HL-60/S4 treated with retinoic acid at 250 ng/mL for 4 days and 3 days (cell line): ENCODE results near the gene KICS2.

Experiments used
- in situ Hi-C: fragments of 300-500 bp; cut with MboI; formaldehyde crosslinking; loops from 2 replicates; pipeline ENCODE4 v1.7.0; 2022; ENCODE audit warnings: low sequenced_read_pairs

The KICS2 gene

DNA sequence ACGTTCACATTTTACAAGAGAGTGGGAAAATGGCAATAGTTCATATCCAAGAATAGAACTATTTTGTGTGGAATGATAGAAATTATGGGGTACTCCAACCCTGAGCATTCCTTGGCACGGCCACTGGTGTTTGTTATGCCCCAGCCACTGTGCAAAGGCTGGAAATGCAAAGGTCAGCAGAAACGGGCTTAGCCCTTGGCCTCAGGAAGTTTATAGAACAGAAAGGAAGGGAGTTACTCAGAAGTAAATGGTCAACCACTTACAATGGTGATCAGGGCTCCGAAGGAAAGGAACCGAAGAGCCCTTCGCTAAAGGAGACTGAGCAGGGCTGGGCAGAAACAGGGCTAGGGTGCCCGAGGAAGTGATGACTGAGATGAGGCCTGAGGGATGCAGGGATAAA is 45.1 kb downstream of the KICS2 start:
- in situ Hi-C loops = no loop called here

- in situ Hi-C loops = no loop called here
Observed at GRCh38 chr12:64175254-64175945, 46.7 kb downstream of the KICS2 start.

GRCh38 chr12:64173456-64173855 is 48.6 kb downstream of the KICS2 start:
- in situ Hi-C loops = no loop called here
